ENCODE measurements around the gene SORCS2. TPM values are rescaled to one million over a fixed set of nuclear protein-coding genes. Genes with fewer than 3 reads are reported as not detected.
"Not testable (repeated sequence)": the region's sequence is repeated elsewhere in the genome, so short reads cannot be mapped to it uniquely, and the experiment has no call there.

SORCS2 gene
- total RNA-seq, 1 donor from 2014 or later, result 1.2 TPM

- DNase-seq (no peak), ATAC-seq (ENCODE audit: poor library complexity) (no peak)
- intact Hi-C loops (cut with DNase I), result no loop called here
Observed at GRCh38 chr4:7557456-7557855, 365.1 kb downstream of the SORCS2 start.

- DNase-seq (no peak), ATAC-seq (ENCODE audit: poor library complexity) (no peak)
- intact Hi-C loops (cut with DNase I), result no loop called here
Observed at GRCh38 chr4:7558436-7558835, 366.1 kb downstream of the SORCS2 start.

- intact Hi-C loops (cut with DNase I), result no loop called here
- DNase-seq (no peak), ATAC-seq (ENCODE audit: poor library complexity) (no peak)
Observed at GRCh38 chr4:7559316-7559715, 367.0 kb downstream of the SORCS2 start.

- ATAC-seq (ENCODE audit: poor library complexity) (no peak), DNase-seq (no peak)
- intact Hi-C loops (cut with DNase I), result no loop called here
Observed at GRCh38 chr4:7559741-7560395, 367.5 kb downstream of the SORCS2 start.

GRCh38 chr4:7561557-7561956, 369.2 kb downstream of the SORCS2 start:
- intact Hi-C loops (cut with DNase I), result no loop called here
- DNase-seq, result no peak
- no peak for ATAC-seq (ENCODE audit: poor library complexity)

GRCh38 chr4:7564242-7564641, 371.9 kb downstream of the SORCS2 start:
- intact Hi-C loops (cut with DNase I), result no loop called here
- no peak for DNase-seq
- peak; percentile 67 for ATAC-seq (ENCODE audit: poor library complexity)

GRCh38 chr4:7565483-7565882, 373.1 kb downstream of the SORCS2 start:
- DNase-seq, result no peak
- intact Hi-C loops (cut with DNase I), result no loop called here
- no peak for ATAC-seq (ENCODE audit: poor library complexity)

- ATAC-seq (ENCODE audit: poor library complexity), result no peak
- no peak for DNase-seq
- intact Hi-C loops (cut with DNase I), result no loop called here
Observed at GRCh38 chr4:7569810-7570783, 377.8 kb downstream of the SORCS2 start.

GRCh38 chr4:7571001-7571400, 378.7 kb downstream of the SORCS2 start:
- ATAC-seq (ENCODE audit: poor library complexity), result no peak
- intact Hi-C loops (cut with DNase I), result no loop called here
- DNase-seq, result no peak

- DNase-seq, result no peak
- ATAC-seq (ENCODE audit: poor library complexity), result no peak
- intact Hi-C loops (cut with DNase I), result no loop called here
Observed at GRCh38 chr4:7571701-7572100, 379.4 kb downstream of the SORCS2 start.

GRCh38 chr4:7572894-7573293, 380.6 kb downstream of the SORCS2 start:
- DNase-seq, result no peak
- intact Hi-C loops (cut with DNase I), result no loop called here
- ATAC-seq (ENCODE audit: poor library complexity), result no peak

- DNase-seq (no peak), ATAC-seq (ENCODE audit: poor library complexity) (no peak)
- intact Hi-C loops (cut with DNase I), result no loop called here
Observed at GRCh38 chr4:7573576-7574091, 381.3 kb downstream of the SORCS2 start.

GRCh38 chr4:7574287-7575014, 382.1 kb downstream of the SORCS2 start:
- intact Hi-C loops (cut with DNase I), result no loop called here
- ATAC-seq (ENCODE audit: poor library complexity) (no peak), DNase-seq (no peak)

GRCh38 chr4:7575426-7575825, 383.1 kb downstream of the SORCS2 start:
- DNase-seq (no peak), ATAC-seq (ENCODE audit: poor library complexity) (no peak)
- intact Hi-C loops (cut with DNase I), result no loop called here

GRCh38 chr4:7577361-7578039, 385.2 kb downstream of the SORCS2 start:
- ATAC-seq (ENCODE audit: poor library complexity); intact Hi-C loops (cut with DNase I): not testable (repeated sequence)

GRCh38 chr4:7581477-7581876, 389.1 kb downstream of the SORCS2 start:
- intact Hi-C loops (cut with DNase I), result no loop called here
- DNase-seq, result no peak
- no peak for ATAC-seq (ENCODE audit: poor library complexity)

More at GRCh38 chr4:7577361-7578039, 385.2 kb downstream of the SORCS2 start:
- not testable (repeated sequence) for DNase-seq

- ATAC-seq (ENCODE audit: poor library complexity) (no peak), DNase-seq (no peak)
- intact Hi-C loops (cut with DNase I), result no loop called here
Observed at GRCh38 chr4:7582313-7583097, 390.2 kb downstream of the SORCS2 start.

GRCh38 chr4:7584098-7584497, 391.8 kb downstream of the SORCS2 start:
- DNase-seq, result no peak
- ATAC-seq (ENCODE audit: poor library complexity), result no peak
- intact Hi-C loops (cut with DNase I), result no loop called here

All from Right ventricle myocardium superior (tissue), 1 donor.